HG02610 (cell line): ENCODE measurements around the gene G6PD.

Experiments used
- ATAC-seq: cut with Tn5 transposase; IDR thresholded peaks from one replicate; pipeline ENCODE4 v1.9.1; 2021; ENCODE audit warnings: mild to moderate bottlenecking, moderate library complexity; ENCODE audit not compliant: unreplicated experiment

G6PD gene

DNA sequence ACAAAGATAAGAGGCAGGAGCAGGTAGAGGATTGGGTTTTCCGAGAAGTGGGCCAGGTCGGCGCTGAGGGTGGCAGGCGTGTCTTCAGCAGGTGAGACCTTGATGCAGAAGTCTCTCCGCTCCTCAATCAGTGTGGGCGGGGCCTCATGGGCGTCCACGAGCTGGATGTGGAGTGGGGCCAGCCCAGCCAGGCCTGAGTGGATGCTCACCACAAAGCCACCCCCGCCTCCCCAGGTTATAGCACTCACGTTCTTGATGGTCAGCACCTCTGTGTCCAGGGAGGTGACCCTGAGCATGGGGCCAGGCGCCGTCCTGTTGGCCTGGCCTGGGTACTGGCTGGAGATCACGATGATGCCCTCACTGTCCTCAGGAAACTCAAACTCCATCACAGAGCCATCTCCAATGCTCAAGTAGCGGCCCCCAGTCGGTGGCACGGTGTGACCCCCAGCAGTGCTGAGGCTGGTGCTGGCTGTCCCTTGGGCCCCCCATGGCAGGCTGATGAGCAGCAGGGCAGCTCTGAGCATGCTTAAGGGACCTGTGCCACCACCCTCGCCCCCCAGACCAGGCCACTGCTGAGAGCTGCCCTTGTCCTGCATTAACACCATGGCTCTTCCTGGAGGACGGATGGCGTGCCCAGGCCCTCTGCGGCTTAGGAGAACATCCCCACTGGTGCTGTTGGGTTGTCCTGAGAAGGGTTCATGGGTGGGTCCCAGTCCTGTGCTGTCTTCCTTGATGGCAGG lies 58.1 kb downstream of the G6PD start:
- ATAC-seq, result no peak

DNA sequence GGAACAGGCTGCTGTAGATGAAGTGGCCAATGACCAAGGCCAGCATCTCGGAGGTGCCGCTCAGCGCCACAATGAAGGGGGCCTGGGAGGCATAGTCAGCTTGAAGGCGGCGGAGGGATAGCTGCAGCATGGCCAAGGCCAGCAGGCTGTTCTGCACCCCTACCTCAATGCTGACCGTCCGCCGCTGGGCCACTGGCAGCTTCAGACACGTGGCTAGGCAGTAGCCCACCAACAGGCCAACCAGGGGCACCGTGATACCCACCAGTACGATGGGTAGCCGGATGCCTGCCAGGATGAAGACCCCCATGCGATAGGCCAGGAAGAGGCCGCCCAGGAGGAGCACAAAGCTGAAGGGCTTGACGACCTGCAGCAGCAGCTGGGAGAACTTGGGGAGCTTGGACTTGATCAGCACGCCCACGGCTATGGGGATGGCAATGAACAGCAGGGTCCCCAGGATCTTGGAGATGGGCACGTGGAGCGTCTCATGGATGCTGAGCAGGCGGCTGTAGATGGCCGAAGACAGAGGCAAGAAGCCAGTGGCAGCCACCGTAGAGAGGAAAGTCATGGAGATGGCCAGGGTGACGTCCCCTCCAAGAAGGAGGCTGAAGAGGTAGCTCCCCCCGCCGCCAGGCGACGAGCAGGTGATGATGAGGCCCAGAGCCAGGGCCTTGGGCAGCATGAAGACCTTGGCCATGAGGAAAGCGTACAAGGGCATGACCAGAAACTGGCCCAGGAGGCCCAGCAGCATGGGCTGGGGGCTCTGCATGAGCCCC lies 58.9 kb downstream of the G6PD start:
- ATAC-seq, result no peak

DNA sequence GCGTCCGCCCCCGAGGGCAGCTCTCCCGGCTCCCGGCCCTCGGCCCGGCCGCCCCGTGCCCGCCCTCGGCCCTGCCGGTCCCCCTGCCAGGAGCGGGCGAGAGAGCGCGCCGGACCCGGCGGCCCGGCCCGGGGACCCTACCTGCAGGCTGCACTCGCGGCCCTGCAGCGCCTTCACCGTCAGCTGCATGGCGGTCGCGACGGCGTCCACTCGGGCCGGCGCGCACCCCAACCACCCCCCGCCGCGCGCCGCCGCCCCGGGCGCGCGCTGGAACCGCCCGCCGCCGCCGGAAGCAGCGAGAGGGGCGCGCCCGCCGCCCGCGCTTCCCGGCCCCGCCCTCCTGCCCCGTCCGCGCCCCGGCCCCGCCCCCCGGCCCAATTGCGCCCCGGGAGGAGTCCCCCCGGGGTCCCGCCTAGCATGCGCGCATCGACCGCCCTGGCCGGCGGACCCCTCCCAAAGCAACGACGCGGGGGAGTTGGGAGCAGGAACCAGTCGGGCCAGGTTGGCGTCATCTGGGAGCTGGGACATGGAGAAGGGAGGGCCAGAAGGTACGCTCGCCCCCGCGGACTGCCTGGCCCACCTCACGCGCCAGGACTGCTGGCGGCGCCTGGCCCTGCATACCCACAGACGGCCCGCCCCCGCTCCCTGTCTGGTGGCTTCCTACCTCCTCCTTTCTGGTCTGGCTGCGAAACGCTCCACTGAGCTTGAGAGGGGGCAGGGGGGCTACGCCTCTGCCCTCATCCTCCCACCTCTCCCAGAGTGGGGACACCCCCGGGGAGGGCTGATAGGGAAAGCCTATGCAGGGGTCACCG lies 60.0 kb downstream of the G6PD start, which contains the start of gene UBL4A:
Gene UBL4A, minus strand, starts transcription at position 220 of the 812 bp plus-strand sequence. Its CDS starts 31 bp downstream, at position 189.
- ATAC-seq, result no peak

DNA sequence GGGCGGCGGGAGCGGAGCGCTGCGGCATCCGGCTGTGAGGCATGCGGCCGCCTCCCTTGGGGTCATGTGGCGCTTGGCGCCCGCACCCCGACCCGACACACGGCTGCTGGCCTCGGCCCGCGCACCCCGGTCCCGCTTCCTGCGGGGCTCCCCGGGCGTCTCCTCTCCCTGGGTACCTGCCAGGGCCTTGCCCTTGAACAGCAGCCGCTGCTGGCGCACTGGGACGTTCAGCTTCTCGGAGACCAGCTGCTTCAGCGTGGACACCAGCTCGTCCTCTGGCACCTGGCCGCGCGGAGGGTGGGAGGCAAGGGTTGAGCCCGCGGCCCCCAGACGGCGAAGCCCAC lies 60.6 kb downstream of the G6PD start:
- no peak for ATAC-seq

DNA sequence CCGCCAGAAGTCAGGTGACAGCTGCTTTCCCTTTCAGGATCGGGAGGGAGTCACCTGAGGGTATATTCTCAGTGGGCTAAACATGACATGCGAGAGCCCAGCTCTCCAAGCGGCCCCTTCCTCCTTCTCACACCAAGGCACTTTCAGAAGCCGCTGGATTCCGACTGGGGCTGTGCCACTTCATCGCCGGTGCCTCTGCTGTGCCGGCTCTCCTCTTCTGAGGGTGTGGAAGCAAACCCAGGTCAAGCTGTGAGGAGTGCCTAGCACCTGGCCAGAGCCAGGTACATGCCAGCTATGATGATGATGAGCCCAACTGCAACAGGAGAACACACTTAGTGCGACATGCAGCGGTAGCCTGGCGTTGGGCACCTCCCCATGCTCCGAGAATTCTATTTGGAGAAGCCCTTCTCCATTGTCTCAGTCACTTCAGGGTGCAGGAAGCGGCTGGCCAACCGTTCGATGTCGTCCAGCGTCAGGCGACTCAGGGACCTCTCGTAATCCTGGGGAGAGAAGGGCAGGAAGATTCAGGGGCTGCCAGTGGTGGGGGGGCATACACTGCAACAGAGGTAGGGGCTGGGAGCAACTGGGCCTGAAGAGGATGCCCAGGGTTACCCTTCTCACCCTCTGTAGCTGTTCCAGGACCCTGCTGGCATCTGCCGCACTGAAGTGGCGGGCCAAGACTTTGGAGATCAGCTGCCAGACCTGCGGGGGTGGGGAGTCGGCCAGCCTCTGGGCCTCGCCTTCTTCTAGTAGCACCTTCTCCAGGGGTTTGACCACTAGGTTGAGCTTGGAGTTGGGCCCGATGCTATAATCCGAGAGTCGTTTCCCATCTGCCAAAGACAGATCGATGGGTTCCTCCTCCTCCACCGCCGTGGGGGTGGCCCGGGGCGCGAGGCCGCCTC lies 61.2 kb downstream of the G6PD start:
- ATAC-seq, result no peak

DNA sequence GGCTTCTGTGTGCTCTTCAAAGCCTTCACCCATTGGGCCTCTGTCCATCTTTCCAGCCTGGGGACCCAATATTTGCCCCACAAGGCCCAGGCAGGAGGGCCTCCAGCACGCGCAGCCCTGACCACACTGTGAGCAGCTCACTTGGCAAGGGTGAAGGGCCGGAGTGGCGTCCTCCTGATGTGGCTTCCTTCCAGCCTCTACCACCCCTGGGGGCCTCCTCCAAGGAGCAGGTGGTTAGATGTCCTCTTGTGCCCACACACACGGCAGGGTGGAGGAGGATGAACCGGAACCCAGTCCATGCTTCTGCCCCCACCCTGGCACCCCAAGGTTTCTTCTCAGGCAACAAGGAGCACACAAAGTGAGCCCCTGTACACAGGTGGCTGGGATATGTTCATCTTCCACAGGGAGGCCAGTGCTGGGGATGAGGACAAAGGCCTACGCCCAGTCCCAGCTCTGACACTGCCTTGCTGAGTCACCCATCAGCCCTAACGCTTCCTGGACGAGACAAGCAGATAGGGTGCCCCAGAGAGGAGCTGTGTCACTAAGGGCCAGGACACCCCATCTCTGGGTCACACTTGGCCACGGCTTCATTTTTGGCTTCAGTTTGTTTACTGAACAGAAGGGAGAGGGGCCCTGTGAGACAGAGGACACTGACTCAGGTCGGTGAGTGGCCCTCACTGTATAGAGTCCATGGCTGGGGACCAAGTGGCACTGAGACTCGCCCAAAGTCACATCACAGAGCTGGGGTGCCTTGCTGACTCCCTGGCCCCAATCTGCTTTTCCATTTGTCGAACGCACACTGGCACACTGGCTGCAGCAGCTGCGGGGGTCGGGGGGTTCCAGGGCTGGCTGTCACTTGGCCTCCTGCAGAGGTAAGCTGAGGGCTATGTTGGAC lies 62.1 kb downstream of the G6PD start:
- ATAC-seq, result no peak

DNA sequence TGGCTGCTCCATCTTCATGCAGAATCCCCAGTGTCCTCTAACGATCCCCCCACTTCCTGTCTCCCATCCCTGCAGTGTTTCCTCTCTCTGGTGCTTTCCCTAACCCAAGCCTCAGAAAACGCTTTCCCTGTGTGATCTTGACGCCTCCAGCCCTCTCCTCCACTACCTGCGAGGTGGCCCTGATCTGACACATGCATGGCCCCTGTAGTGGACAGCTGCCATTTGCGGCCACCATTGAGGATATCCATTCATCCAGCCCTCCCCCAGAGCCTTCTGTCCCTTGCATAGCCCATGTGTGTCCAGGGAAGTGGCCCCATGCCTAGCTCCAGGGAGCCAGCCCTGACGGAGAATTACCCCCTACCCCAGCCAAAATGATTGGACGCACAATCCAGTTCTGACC lies 63.3 kb downstream of the G6PD start:
- no peak for ATAC-seq

DNA sequence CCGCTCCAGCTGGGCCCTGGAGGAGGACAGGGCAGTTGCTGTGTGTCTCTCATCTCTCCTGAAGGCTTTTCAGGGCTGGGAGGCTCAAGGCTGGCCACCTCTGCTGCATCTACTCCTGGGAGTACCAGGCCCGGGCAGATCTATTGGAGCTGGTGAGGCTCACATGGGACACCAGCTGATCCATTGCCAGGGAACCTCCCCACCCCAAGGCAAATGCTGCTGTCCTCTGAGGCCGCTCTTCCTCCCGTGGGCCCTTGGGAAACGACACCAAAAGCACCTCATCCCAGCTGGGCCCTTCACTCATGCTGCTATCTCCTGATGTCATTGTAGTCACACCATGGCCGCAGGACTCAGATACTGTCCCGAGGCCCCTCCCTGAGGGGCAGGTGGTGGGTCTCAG lies 63.9 kb downstream of the G6PD start:
- no peak for ATAC-seq

DNA sequence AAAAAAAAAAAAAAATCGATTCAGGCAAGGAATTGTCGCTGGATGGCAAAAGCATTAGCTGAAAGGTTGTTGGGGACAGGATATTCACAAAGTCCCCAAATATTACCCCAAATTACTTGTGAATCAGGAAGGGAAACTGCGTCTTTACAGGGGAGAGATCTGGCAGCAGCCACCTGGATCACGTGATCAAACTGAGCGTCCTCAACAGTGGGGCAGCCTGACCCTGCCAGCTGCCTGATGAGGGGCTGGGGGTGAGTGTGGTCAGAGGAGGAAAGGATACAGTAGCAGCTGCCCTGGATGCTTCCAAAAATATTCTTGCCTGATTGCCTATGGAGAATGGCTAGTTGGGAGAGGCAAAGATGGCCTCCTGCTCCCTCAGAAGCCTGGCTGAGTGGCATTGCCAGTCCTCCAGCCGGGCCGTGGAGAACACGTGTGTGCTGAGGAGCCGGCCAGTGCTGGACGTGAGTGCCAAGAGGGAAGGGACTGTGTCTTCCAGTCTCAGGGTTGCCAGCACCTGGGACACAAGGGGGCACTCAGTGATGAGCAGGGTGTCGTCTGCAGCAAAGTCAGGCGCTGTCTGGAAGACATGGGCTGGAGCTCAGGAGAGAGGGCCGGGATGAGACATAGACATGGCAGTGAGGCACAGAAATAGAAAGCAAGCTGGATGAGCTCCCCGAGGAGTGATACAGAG lies 64.6 kb downstream of the G6PD start:
- ATAC-seq, result no peak
